Measurements from ENCODE around the gene ATOH7.
"Not testable (repeated sequence)": the region's sequence is repeated elsewhere in the genome, so short reads cannot be mapped to it uniquely, and the experiment has no call there.

ATOH7 gene

GRCh38 chr10:68235581-68235980 is 3.7 kb upstream of the ATOH7 start:
- DNase-seq = no peak

- no peak for DNase-seq
Measured at GRCh38 chr10:68235111-68235510, 3.2 kb upstream of the ATOH7 start.

- DNase-seq = no peak
Measured at GRCh38 chr10:68233046-68233445, 1.1 kb upstream of the ATOH7 start.

GRCh38 chr10:68231106-68231816 is 652 bp downstream of the ATOH7 start:
- peak; percentile 2 for DNase-seq

- no peak for DNase-seq
Measured at GRCh38 chr10:68230268-68230667, 1.6 kb downstream of the ATOH7 start.

GRCh38 chr10:68224810-68225209 is 7.1 kb downstream of the ATOH7 start:
- no peak for DNase-seq

- DNase-seq = no peak
Measured at GRCh38 chr10:68223535-68224165, 8.3 kb downstream of the ATOH7 start.

- no peak for DNase-seq
Measured at GRCh38 chr10:68222391-68222790, 9.5 kb downstream of the ATOH7 start.

- no peak for DNase-seq
Measured at GRCh38 chr10:68221196-68221595, 10.7 kb downstream of the ATOH7 start.

GRCh38 chr10:68218786-68219185 is 13.1 kb downstream of the ATOH7 start:
- no peak for DNase-seq

- no peak for DNase-seq
Measured at GRCh38 chr10:68212721-68213352, 19.1 kb downstream of the ATOH7 start.

- DNase-seq = no peak
Measured at GRCh38 chr10:68211669-68212068, 20.2 kb downstream of the ATOH7 start.

- no peak for DNase-seq
Measured at GRCh38 chr10:68208424-68209042, 23.4 kb downstream of the ATOH7 start.

GRCh38 chr10:68202960-68203353 is 29.0 kb downstream of the ATOH7 start:
- no peak for DNase-seq

GRCh38 chr10:68196701-68197100 is 35.2 kb downstream of the ATOH7 start:
- DNase-seq = no peak

- DNase-seq = not testable (repeated sequence)
Measured at GRCh38 chr10:68195776-68196175, 36.1 kb downstream of the ATOH7 start.

- DNase-seq = no peak
Measured at GRCh38 chr10:68194290-68194689, 37.6 kb downstream of the ATOH7 start.

GRCh38 chr10:68192113-68192512 is 39.8 kb downstream of the ATOH7 start:
- DNase-seq = no peak

- DNase-seq = no peak
Measured at GRCh38 chr10:68188835-68189234, 43.1 kb downstream of the ATOH7 start.

GRCh38 chr10:68185085-68185484 is 46.8 kb downstream of the ATOH7 start:
- no peak for DNase-seq

- DNase-seq = no peak
Measured at GRCh38 chr10:68184546-68184945, 47.4 kb downstream of the ATOH7 start.

All from activated CD4-positive, alpha-beta T cell treated with anti-CD3 and anti-CD28 coated beads, Interleukin-2, amount 50 U/mL, for 1 hour (primary cell).